A549 (cell line): ENCODE data around the gene FGFR2. TPM values are rescaled to one million over a fixed set of nuclear protein-coding genes. Genes with fewer than 3 reads are reported as not detected.

Source experiments
- ATAC-seq, 2 experiments: fragments of 200-7000 bp in 1 of 2; fragments of >200 bp in 1 of 2; cut with Nextera tagmentation in 1 of 2; cut with Tn5 transposase in 1 of 2; 3 replicates each; pipeline versions ENCODE4 v1.8.0 to v1.9.1; 2018 to 2020; ENCODE audit warnings: mild to moderate bottlenecking in 1 of 2, moderate library complexity in 1 of 2
- CTCF ChIA-PET: fragments of 300-600 bp; sonication (Branson Sonifier 250); formaldehyde crosslinking; extraction: SDS; loops from one replicate; lab custom pipeline; 2021; ENCODE audit warnings: antibody characterized with exemption, inconsistent platforms; lab: Yijun Ruan, JAX
- POLR2A ChIA-PET: fragments of 350-600 bp; formaldehyde crosslinking; extraction: SDS; loops from one replicate; lab custom pipeline; 2021; ENCODE audit warnings: antibody characterized with exemption, inconsistent platforms; lab: Yijun Ruan, JAX
- DNase-seq, 2 experiments: peaks; one replicate each; pipeline versions ENCODE4 v3.0.0 to v3.0.0-alpha.2; 2011 to 2016; ENCODE audit warnings: low read depth in 1 of 2, low spot score in 1 of 2
- FAIRE-seq: peaks from 2 replicates; lab custom pipeline; 2011; peaks lifted over from hg19 to GRCh38; lab: Jason Lieb, UNC
- H3K27ac ChIP-seq, 2 experiments: fragments of >200 bp; sonication (Bioruptor Twin); formaldehyde crosslinking; 3 replicates each; pipeline ENCODE4 v1.5.1; 2016 to 2017
- H3K4me1 ChIP-seq: fragments of >200 bp; sonication (Bioruptor Twin); formaldehyde crosslinking; 3 replicates; pipeline ENCODE4 v1.6.1; 2016
- H3K4me2 ChIP-seq: fragments of >200 bp; sonication (Bioruptor Twin); formaldehyde crosslinking; 3 replicates; pipeline ENCODE4 v1.6.1; 2016
- H3K4me3 ChIP-seq: fragments of >200 bp; sonication (Bioruptor Twin); formaldehyde crosslinking; 3 replicates; pipeline ENCODE4 v1.5.1; 2016
- H3K9me3 ChIP-seq: fragments of >200 bp; sonication (Bioruptor Twin); formaldehyde crosslinking; 3 replicates; pipeline ENCODE4 v1.6.1; 2016
- BHLHE40 ChIP-seq: IDR thresholded peaks from 2 replicates; pipeline ENCODE4 v1.6.1; 2012; ENCODE audit warnings: low read depth, low read length, inconsistent platforms
- CEBPB ChIP-seq, 2 experiments: fragments of >200 bp in 1 of 2; sonication (Bioruptor Twin) in 1 of 2; formaldehyde crosslinking in 1 of 2; IDR thresholded peaks; 2 replicates each; pipeline ENCODE4 v1.6.1; 2012 to 2016
- CHD4 ChIP-seq: fragments of 200-600 bp; sonication (generic); IDR thresholded peaks from 2 replicates; pipeline ENCODE4 v1.6.1; 2016; ENCODE audit warnings: antibody characterized with exemption, mild to moderate bottlenecking, borderline replicate concordance
- EHMT2 ChIP-seq: fragments of 200-600 bp; sonication (generic); IDR thresholded peaks from 2 replicates; pipeline ENCODE4 v1.6.1; 2016; ENCODE audit warnings: antibody characterized with exemption, low read depth, mild to moderate bottlenecking, moderate library complexity
- ESRRA ChIP-seq: fragments of 150-350 bp; IDR thresholded peaks from 2 replicates; pipeline ENCODE4 v1.6.1; 2014; ENCODE audit warnings: mild to moderate bottlenecking, low read length, borderline replicate concordance
- FOSB ChIP-seq: fragments of 250-450 bp; sonication (Bioruptor Pico); IDR thresholded peaks from 2 replicates; pipeline ENCODE4 v1.5.0; 2020; ENCODE audit warnings: mild to moderate bottlenecking, moderate library complexity
- GATA3 ChIP-seq: IDR thresholded peaks from 2 replicates; pipeline ENCODE4 v1.6.1; 2012; ENCODE audit warnings: borderline replicate concordance
- HOXA7 ChIP-seq: fragments of 250-450 bp; sonication (Bioruptor Pico); IDR thresholded peaks from 2 replicates; pipeline ENCODE4 v1.5.0; 2020; ENCODE audit warnings: mild to moderate bottlenecking, moderate library complexity
- HOXB13 ChIP-seq: fragments of 250-450 bp; sonication (Bioruptor Pico); IDR thresholded peaks from 2 replicates; pipeline ENCODE4 v1.5.0; 2020; ENCODE audit warnings: low read depth, mild to moderate bottlenecking, moderate library complexity
- HOXB5 ChIP-seq: fragments of 250-450 bp; sonication (Bioruptor Pico); IDR thresholded peaks from 2 replicates; pipeline ENCODE4 v1.5.0; 2020; ENCODE audit warnings: mild to moderate bottlenecking, moderate library complexity
- JUNB ChIP-seq: fragments of >200 bp; sonication (Bioruptor Twin); formaldehyde crosslinking; IDR thresholded peaks from 2 replicates; pipeline ENCODE4 v1.6.1; 2016
- MAZ ChIP-seq: fragments of 150-350 bp; IDR thresholded peaks from 2 replicates; pipeline ENCODE4 v1.6.1; 2014; ENCODE audit warnings: antibody characterized with exemption, low read depth, low read length, borderline replicate concordance
- NFE2L2 ChIP-seq: fragments of 150-350 bp; conservative IDR thresholded peaks from 2 replicates; pipeline ENCODE4 v1.6.1; 2014; ENCODE audit warnings: low read length
- PHF8 ChIP-seq: fragments of 200-600 bp; sonication (generic); IDR thresholded peaks from 2 replicates; pipeline ENCODE4 v1.6.1; 2016; ENCODE audit warnings: low read depth, mild to moderate bottlenecking, antibody characterized with exemption, moderate library complexity, borderline replicate concordance
- RAD21 ChIP-seq, 2 experiments: fragments of >200 bp in 1 of 2; sonication (Bioruptor Twin) in 1 of 2; formaldehyde crosslinking in 1 of 2; IDR thresholded peaks in 1 of 2; conservative IDR thresholded peaks in 1 of 2; 2 replicates in 1 of 2; 3 replicates in 1 of 2; pipeline ENCODE4 v1.6.1; 2012 to 2018; ENCODE audit warnings: inconsistent platforms in 1 of 2
- RFX5 ChIP-seq: fragments of 450-650 bp; IDR thresholded peaks from 2 replicates; pipeline ENCODE4 v1.7.1; 2014; ENCODE audit warnings: antibody characterized with exemption, mild to moderate bottlenecking, moderate library complexity
- USF2 ChIP-seq: fragments of 450-650 bp; IDR thresholded peaks from 2 replicates; pipeline ENCODE4 v1.6.1; 2014; ENCODE audit warnings: antibody characterized with exemption
- ZC3H11A ChIP-seq: fragments of 450-650 bp; IDR thresholded peaks from 2 replicates; pipeline ENCODE4 v1.6.1; 2014; ENCODE audit warnings: antibody characterized with exemption, mild to moderate bottlenecking
- ZFP36 ChIP-seq: fragments of 450-650 bp; IDR thresholded peaks from 2 replicates; pipeline ENCODE4 v1.6.1; 2014; ENCODE audit warnings: borderline replicate concordance; ENCODE audit not compliant: partially characterized antibody
- WGBS: methylation state at CpG from one replicate; pipeline ENCODE4 v1.1.6; 2017; ENCODE audit errors: missing lambda C conversion rate; 5-methylcytosine and 5-hydroxymethylcytosine counted together
- polyA plus RNA-seq, 4 experiments: library from polyadenylated mRNA; depleted of rRNA in 3 of 4; stranded (reverse); fragments of >200 nt; fragmentation: RNase III in 1 of 4; extraction: RNeasy Plus Mini Kit Qiagen cat#74134 plus additional on column Dnase treatment in 1 of 4; gene quantifications; 2 replicates in 3 of 4; 3 replicates in 1 of 4; pipeline ENCODE4 v1.2.3, GENCODE V29; 2011 to 2017
- TF ChIP-seq, protein P1 (sequence below): fragments of 250-450 bp; sonication (Bioruptor Pico); IDR thresholded peaks from 2 replicates; pipeline ENCODE4 v1.5.0; 2021; ENCODE audit warnings: mild to moderate bottlenecking, moderate library complexity, borderline replicate concordance

Gene FGFR2
- polyA plus RNA-seq, 2 of the 4 experiments (the other 2 are of a cell fraction) = 0.16 to 0.22 TPM

DNA sequence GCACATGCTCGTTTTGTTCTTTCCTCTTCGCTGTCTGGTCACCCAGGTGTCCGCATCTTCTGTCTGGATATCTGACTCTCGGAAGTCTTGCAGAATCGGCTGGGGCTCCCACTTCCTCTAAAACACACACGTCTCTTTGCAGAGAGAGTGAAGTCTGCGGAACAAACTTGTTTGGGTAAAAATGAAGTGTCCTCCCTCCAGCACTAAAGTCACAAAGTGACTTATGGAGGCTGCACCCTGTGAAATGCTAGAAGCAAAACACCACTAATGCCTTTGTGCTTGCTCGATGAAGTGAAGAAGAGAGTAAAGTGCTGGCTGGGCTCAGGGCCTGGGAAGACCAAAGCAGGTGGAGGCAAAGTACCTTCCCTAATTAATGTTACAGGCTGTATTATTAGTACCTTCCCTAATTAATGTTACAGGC, 71.4 kb downstream of the FGFR2 start:
- no peak overlapping the region for H3K27ac ChIP-seq
- no peak for DNase-seq
- no peak for ATAC-seq
- no peaks in the 10 kb centered on the region for H3K4me1 ChIP-seq
- FAIRE-seq = no peak
- CTCF ChIA-PET = no interaction called here
- WGBS = 51% methylated on average over 7 of the region's 8 CpGs
- no peak overlapping the region for H3K4me2 ChIP-seq
- POLR2A ChIA-PET = no interaction called here
- TF ChIP-seq HOXB5 (CRISPR knock-in tag) (no peak), PHF8 (no peak), BHLHE40 (no peak), FOSB (CRISPR knock-in tag) (no peak), GATA3 (no peak), MAZ (no peak), CHD4 (no peak), JUNB (no peak), USF2 (no peak), NFE2L2 (no peak), RAD21 (conservative IDR thresholded peaks at IDR 0.05 in 1 of 2, IDR thresholded peaks at IDR 0.05 in 1 of 2) (no peak), RFX5 (no peak), HOXB13 (CRISPR knock-in tag) (no peak), ZC3H11A (no peak), ZFP36 (no peak), CEBPB (IDR thresholded peaks at IDR 0.05) (no peak), EHMT2 (no peak)
- TF ChIP-seq, protein P1, sequence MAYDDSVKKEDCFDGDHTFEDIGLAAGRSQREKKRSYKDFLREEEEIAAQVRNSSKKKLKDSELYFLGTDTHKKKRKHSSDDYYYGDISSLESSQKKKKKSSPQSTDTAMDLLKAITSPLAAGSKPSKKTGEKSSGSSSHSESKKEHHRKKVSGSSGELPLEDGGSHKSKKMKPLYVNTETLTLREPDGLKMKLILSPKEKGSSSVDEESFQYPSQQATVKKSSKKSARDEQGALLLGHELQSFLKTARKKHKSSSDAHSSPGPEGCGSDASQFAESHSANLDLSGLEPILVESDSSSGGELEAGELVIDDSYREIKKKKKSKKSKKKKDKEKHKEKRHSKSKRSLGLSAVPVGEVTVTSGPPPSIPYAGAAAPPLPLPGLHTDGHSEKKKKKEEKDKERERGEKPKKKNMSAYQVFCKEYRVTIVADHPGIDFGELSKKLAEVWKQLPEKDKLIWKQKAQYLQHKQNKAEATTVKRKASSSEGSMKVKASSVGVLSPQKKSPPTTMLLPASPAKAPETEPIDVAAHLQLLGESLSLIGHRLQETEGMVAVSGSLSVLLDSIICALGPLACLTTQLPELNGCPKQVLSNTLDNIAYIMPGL = no peak
- H3K4me3 ChIP-seq = no peak overlapping the region
- no peaks in the 10 kb centered on the region for H3K9me3 ChIP-seq

DNA sequence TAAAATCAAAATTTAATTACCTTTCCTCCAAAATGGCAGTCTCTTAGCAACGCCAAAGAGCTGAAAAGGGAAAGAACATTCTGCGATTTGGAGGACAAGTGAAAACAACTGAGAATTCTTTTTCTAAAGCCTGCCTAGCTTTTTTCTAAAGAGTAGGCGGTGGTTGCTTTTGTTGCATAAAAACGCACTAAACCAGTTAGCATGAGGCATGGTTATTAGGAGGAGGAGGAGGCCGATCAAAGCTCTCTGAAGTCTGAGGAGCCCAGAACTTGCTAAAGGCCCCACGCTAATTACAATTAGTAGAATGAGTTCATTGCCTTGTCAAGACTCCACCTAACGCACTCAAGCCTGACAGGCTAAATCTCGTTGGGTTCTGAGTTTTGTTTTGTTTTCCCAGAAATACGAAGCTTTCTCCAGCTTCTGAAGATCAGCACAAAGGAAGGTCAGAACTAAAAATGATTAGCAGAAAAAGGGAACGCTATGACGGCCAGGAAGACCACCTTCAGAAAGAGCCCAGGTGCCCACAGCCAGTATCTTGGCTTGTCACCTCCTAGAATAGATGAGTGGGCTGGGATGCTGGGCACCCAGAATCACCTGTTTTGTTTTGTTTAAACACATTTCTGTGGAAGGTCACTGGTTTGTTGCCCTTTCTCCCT, 72.0 kb downstream of the FGFR2 start:
- Histone ChIP-seq H3K4me2 (no peak overlapping the region), H3K4me3 (no peak overlapping the region), H3K4me1 (no peaks in the 10 kb centered on the region), H3K27ac (no peak overlapping the region), H3K9me3 (no peaks in the 10 kb centered on the region)
- 38% methylated on average over 11 of the region's 11 CpGs for WGBS
- CTCF ChIA-PET = no interaction called here
- DNase-seq (no peak), ATAC-seq (no peak), FAIRE-seq (no peak)
- POLR2A ChIA-PET = no interaction called here
- no peak for TF ChIP-seq RAD21 (conservative IDR thresholded peaks at IDR 0.05 in 1 of 2, IDR thresholded peaks at IDR 0.05 in 1 of 2)
- no peak for TF ChIP-seq HOXA7 (CRISPR knock-in tag)
- TF ChIP-seq EHMT2 = no peak
- TF ChIP-seq HOXB13 (CRISPR knock-in tag) = no peak
- TF ChIP-seq ESRRA = no peak
